SKM-1 treated with dmso at 0.1 percent for 144 hours (cell line): Measurements from ENCODE around the gene HSH2D.

Experiments
- DNase-seq: peaks from one replicate; lab custom pipeline; 2025; ENCODE audit not compliant: unreplicated experiment; lab: John Stamatoyannopoulos, UW

The HSH2D gene

GRCh38 chr19:16119075-16119857 lies 24.2 kb upstream of the HSH2D start:
- DNase-seq = peak; percentile 38

DNA sequence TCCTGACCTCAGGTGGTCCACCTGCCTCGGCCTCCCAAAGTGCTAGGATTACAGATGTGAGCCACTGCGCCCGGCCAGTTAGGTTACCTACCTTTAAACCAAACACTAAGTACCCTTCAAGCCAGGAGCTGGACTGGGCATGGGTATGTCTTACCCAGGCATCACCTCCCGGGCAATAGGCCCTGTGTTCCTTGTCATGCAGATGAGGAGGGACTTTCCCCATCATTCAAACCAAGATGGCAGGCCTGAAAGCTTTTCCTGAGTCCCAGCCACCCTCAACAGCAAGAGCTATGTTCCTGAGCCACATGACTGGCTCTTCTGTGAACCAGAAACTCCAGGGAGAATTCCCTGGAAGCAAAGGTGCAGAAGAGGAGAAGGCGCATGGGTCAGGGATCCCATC lies 22.3 kb upstream of the HSH2D start:
- no peak for DNase-seq

GRCh38 chr19:16121967-16122366 lies 21.5 kb upstream of the HSH2D start:
- DNase-seq = no peak

DNA sequence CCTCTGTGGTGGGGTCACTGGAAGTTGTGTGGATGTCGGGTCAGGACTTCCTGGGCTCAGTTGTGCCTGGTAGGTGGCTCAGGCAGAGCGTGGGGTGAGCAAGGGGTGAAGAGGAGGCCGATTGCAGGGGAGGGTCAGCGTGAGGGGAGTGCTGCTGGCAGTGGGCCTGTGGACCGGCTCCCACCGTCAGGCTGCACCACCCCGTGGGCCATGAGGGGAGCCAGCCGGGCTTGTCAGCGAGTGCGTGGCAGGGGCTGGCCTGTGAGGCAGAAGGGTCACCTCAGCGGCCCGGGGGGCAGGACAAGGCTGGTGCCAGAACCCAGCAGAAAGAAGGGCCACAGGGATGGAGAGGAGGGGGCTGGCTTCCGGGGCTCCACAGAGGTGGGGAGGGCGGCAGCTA lies 18.5 kb upstream of the HSH2D start:
- no peak for DNase-seq

DNA sequence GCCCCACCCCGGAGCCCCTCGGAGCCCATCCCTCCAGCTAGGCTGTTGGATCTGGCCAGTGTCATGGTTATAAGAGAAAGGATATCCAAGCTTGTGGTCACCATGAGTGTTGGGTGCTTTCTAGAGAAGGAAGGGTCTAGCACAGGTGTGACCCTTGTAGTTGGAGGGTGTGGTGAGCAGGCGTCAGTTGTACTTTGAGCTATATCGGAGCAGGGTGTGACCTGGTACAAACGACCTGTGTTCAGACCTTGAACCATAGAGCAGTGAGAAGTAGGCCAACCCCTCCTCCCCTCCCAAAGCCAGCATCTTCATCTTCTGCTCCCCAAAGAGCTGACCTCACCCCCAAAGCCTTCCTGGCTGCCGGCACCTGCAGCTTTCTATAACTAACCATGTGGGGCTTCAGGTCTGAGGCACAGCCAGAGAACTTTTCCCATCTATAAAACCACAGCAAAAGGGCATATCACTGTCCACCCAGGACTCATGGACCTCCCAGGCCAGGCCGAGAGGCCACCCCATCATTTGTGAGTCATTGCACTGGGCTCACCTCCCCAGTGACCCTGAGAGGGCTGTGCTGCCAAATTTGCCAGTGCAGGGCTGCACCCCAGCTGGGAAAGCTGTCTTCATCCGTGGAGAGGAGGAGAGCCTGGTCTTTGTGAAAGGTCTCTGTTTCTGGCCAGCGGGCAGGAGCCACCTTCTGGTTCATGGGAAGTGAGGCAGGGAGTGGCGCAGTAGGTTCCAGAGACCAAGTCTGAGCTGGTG lies 17.6 kb upstream of the HSH2D start:
- no peak for DNase-seq

DNA sequence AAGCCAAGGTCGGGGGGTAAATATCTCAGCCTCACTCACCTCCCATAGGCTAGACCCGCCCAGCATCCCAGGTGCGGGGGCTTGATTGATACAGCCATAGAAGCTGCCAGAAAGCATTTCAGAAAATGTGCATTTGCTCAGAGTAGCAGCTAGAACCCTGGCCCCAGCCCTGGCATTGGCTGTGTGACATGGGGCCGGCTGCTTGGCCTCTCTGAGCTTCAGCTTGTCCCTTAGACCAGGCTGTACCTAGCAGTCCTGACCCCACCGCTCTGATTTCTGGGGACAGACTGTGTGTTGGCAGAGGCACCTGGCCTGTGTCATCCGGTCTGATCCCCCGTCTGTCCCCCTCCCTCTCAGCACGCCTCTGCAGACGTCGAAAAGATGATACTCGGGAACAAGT lies 16.4 kb upstream of the HSH2D start:
- DNase-seq = no peak

GRCh38 chr19:16127776-16128371 lies 15.6 kb upstream of the HSH2D start:
- DNase-seq = no peak

- no peak for DNase-seq
Observed at GRCh38 chr19:16131648-16132047, 11.8 kb upstream of the HSH2D start.

GRCh38 chr19:16133818-16134217 lies 9.7 kb upstream of the HSH2D start:
- DNase-seq = no peak

DNA sequence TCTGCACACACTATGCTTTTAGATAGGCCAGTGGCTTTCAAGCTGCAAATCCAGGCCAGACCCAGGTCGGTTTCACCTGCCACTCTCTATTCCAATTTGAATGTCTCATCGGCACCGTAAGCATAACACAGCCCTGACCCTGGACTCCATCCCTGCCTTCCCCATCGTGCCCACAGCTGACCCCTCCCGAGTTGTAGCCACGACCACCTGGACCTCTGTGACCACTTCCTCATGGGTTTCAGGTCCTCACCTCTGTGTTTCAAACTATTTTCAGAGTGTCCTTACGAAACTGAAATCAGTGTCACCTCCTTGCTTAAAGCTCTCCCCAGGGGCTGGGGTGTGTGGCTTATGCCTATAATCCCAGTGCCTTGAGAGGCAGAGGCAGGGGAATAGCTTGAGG lies 9.0 kb upstream of the HSH2D start:
- no peak for DNase-seq

DNA sequence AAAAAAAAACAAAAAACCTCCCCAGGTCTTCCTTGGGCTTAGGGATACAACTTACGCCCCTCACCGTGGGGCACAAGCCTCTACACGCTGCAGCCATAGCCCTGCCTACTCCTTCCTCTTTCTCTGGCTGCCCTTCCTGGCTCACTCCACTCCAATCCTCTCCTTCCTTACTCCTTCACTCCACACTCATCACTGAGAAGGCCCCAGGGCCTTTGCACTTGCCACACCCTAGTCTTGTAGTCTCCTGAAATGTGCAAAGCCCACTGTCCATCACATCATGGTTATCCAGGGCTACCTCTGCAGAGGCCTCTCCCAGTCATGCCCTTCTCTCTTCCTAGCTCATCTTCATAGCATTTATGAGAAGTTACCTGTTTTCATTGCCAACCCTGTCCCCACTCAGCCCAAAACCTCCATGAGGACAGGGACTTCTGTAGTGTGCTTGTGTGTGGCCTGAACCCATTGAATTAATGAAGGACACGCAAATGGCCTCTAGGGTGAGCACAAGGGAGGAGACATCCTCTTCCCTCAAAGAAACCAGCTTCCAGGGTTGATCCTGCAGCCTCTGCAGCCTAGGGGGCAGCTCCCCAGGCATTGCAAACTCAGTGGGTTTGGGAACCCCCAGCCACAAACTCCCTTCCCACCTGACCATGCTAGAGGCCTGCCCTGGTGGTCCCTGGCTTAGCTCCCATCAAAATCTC lies 7.9 kb upstream of the HSH2D start:
- DNase-seq = no peak

GRCh38 chr19:16136185-16136999 lies 7.1 kb upstream of the HSH2D start:
- no peak for DNase-seq

DNA sequence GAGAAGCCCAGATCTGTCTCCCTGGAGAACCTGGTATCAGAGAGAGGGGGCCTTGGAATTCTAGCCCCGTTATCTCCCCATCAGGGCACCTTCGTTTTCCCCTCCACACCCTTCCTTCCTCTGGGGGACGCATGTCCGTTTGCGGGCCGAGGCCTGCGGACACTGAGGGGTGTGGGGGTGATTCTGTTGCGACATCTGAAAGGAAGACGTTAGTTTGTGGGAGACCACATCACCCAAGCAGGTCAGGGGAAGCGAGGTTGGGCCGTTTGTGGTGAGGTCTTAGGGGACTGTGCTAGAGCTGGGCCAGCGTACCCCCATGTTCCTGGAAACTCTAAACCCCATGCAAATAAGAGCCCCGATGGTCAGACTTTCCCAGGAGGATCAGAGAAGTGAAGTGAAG lies 3.7 kb upstream of the HSH2D start:
- DNase-seq = peak; percentile 87

- peak; percentile 91 for DNase-seq
Observed at GRCh38 chr19:16141043-16141442, 2.4 kb upstream of the HSH2D start.

DNA sequence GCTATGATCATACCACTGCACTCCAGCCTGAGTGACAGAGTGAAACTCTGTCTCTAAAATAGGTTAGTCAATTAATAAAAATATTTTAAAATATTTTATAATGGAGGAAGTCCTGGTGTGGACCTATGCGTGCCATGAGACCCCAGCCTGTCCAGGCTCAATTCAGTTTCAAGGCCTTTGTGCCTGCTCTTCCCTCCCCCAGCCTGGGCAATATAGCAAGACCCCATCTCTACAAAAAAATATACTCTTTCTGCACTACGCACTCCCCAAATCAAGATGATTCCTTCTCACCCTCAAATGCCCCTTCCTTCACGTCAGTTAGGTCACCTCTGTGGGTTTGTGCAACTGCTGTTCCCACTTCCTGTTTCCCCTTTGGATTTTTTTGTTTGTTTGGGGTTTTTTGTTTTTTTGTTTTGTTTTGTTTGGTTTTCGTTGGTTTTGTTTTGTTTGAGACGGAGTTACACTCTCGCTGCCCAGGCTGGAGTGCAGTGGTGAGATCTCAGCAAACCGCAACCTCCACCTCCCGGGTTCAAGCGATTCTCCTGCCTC lies 1.4 kb upstream of the HSH2D start:
- no peak for DNase-seq

- DNase-seq = no peak
Observed at GRCh38 chr19:16144216-16144581, 714 bp downstream of the HSH2D start.

- no peak for DNase-seq
Observed at GRCh38 chr19:16146112-16146511, 2.6 kb downstream of the HSH2D start.

DNA sequence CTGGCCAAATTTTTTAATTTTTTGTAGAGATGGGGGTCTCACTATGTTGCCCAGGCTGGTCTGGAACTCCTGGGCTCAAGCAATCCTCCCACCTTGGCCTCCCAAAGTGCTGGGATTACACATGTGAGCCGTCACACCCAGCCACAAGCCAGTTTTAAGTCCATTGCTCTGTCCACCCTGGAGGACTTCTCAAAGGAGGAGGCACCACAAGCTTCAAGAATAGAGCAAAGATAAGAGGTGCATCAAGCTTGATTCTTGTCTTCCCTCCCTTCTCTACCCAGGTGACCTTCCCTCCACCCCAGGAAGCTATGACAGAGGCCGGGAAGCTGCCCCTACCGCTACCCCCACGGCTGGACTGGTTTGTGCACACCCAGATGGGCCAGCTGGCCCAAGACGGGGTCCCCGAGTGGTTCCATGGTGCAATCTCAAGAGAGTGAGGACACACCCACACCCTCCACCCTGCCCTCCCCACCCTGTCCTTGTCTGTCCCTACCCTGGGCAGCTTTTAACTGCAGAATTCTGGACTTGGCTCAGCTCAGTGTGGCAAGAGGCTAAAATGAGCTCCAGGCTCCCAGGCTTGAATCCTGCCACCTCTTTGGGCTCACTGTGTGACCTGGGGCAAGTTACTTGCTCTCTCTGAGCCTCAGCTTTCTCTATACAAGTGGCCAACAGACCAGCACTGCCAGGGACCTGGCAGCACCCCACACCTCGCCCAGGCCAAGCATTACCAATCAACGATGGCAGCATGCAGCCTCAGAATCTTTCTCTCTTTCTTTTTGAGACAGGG lies 5.2 kb downstream of the HSH2D start:
- no peak for DNase-seq

DNA sequence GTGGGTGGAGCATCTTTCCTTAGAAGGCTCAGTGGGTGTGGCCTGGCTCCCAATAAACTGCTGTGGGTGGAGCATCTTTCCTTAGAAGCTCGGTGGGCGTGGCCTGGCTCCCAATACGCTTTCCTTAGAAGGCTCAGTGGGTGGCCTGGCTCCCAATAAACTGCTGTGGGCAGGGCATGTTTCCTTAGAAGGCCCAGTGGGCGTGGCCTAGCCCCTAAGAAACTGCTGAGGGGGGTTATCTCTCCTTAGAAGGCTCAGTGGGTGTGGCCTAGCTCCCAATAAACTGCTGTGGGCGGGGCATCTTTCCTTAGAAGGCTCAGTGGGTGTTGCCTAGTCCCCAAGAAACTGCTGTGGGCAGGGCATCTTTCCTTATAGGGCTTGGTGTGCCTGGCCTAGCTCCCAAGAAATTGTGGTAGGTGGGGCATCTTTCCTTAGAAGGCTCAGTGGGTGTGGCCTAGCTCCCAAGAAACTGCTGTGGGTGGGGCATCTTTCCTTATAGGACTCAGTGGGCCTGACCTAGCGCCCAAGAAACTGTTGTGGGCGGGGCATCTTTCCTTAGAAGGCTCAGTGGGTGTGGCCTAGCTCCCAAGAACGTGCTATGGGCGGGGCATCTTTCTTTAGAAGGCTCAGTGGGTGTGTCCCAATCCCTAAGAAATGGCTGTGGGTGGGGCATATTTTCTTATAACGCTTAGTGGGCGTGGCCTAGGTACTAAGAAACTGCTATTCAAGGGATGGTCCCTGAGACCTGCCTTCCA lies 10.3 kb downstream of the HSH2D start:
- DNase-seq = no peak
